Smooth muscle cell (in vitro differentiated cells): ENCODE measurements around the gene CYTH1. TPM values are rescaled to one million over a fixed set of nuclear protein-coding genes. Genes with fewer than 3 reads are reported as not detected.

Source experiments
- DNase-seq: peaks from one replicate; lab custom pipeline; 2025; ENCODE audit not compliant: unreplicated experiment; lab: John Stamatoyannopoulos, UW
- H2AFZ ChIP-seq: fragments of 200-600 bp; sonication (generic); 2 replicates; pipeline ENCODE4 v1.6.0; 2016; ENCODE audit warnings: antibody characterized with exemption, low read depth, mild to moderate bottlenecking
- H3F3A ChIP-seq: fragments of 200-600 bp; sonication (generic); 2 replicates; pipeline ENCODE4 v1.6.0; 2017; ENCODE audit warnings: antibody characterized with exemption, low read depth
- H3K27ac ChIP-seq: fragments of 200-600 bp; sonication (generic); 2 replicates; pipeline ENCODE4 v1.5.1; 2016; ENCODE audit warnings: low read depth, mild to moderate bottlenecking
- H3K27me3 ChIP-seq: fragments of 200-600 bp; sonication (generic); 2 replicates; pipeline ENCODE4 v1.6.1; 2016; ENCODE audit warnings: low read depth, mild to moderate bottlenecking
- H3K36me3 ChIP-seq: fragments of 200-600 bp; sonication (generic); 2 replicates; pipeline ENCODE4 v1.5.1; 2016; ENCODE audit warnings: low read depth
- H3K4me1 ChIP-seq: fragments of 200-600 bp; sonication (generic); 2 replicates; pipeline ENCODE4 v1.5.1; 2016; ENCODE audit warnings: low read depth
- H3K4me2 ChIP-seq: fragments of 200-600 bp; sonication (generic); 2 replicates; pipeline ENCODE4 v1.6.0; 2016; ENCODE audit warnings: mild to moderate bottlenecking
- H3K4me3 ChIP-seq: fragments of 200-600 bp; sonication (generic); 2 replicates; pipeline ENCODE4 v1.5.1; 2016; ENCODE audit warnings: mild to moderate bottlenecking
- H3K79me2 ChIP-seq: fragments of 200-600 bp; sonication (generic); 2 replicates; pipeline ENCODE4 v1.6.0; 2016; ENCODE audit warnings: low read depth, mild to moderate bottlenecking
- H3K9ac ChIP-seq: fragments of 200-600 bp; sonication (generic); 2 replicates; pipeline ENCODE4 v1.6.0; 2016; ENCODE audit warnings: low read depth
- H3K9me3 ChIP-seq: fragments of 200-600 bp; sonication (generic); replicated peaks from 2 replicates; pipeline ENCODE4 v1.5.1; 2016; ENCODE audit warnings: low read depth
- H4K20me1 ChIP-seq: fragments of 200-600 bp; sonication (generic); 2 replicates; pipeline ENCODE4 v1.6.0; 2016; ENCODE audit warnings: low read depth
- WGBS: methylation state at CpG from one replicate; pipeline ENCODE4 v1.1.7; 2016; ENCODE audit warnings: low lambda C conversion rate; 5-methylcytosine and 5-hydroxymethylcytosine counted together
- polyA plus RNA-seq: library from polyadenylated mRNA; unstranded; fragments of >200 nt; fragmentation: Nextera tagmentation; extraction: Ambion mirVana; gene quantifications from 2 replicates; pipeline ENCODE4 v1.2.1, GENCODE V29; 2016
- total RNA-seq: library from RNA; depleted of rRNA; stranded (reverse); fragments of >200 nt; gene quantifications from 2 replicates; pipeline ENCODE4 v1.2.3, GENCODE V29; 2014
- TF ChIP-seq, protein P1 (sequence below): fragments of 200-600 bp; sonication (generic); IDR thresholded peaks from 2 replicates; pipeline ENCODE4 v1.5.1; 2017; ENCODE audit warnings: borderline replicate concordance, mild to moderate bottlenecking, antibody characterized with exemption; ENCODE audit not compliant: insufficient read depth, poor library complexity, severe bottlenecking

CYTH1 gene
- total and polyA plus RNA-seq, 2 experiments from 2014 or later: 14.1 to 19.3 TPM

- H3K4me3 ChIP-seq: no peak overlapping the region
- WGBS: 91% methylated on average over 15 of the region's 15 CpGs
- H3K27ac ChIP-seq: no peak overlapping the region
- H4K20me1 ChIP-seq: no peaks in the 10 kb centered on the region
- peaks cover 6% of the 10 kb centered on the region for H3F3A ChIP-seq
- no peaks in the 10 kb centered on the region for H3K27me3 ChIP-seq
- no peaks in the 10 kb centered on the region for H3K9me3 ChIP-seq
- TF ChIP-seq, protein P1, sequence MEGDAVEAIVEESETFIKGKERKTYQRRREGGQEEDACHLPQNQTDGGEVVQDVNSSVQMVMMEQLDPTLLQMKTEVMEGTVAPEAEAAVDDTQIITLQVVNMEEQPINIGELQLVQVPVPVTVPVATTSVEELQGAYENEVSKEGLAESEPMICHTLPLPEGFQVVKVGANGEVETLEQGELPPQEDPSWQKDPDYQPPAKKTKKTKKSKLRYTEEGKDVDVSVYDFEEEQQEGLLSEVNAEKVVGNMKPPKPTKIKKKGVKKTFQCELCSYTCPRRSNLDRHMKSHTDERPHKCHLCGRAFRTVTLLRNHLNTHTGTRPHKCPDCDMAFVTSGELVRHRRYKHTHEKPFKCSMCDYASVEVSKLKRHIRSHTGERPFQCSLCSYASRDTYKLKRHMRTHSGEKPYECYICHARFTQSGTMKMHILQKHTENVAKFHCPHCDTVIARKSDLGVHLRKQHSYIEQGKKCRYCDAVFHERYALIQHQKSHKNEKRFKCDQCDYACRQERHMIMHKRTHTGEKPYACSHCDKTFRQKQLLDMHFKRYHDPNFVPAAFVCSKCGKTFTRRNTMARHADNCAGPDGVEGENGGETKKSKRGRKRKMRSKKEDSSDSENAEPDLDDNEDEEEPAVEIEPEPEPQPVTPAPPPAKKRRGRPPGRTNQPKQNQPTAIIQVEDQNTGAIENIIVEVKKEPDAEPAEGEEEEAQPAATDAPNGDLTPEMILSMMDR: no peak
- no peak overlapping the region for H2AFZ ChIP-seq
- H3K4me1 ChIP-seq: peaks cover 11% of the 10 kb centered on the region
- no peaks in the 10 kb centered on the region for H3K79me2 ChIP-seq
- no peak for DNase-seq
- H3K36me3 ChIP-seq: no peaks in the 10 kb centered on the region
- no peak overlapping the region for H3K9ac ChIP-seq
- H3K4me2 ChIP-seq: no peak overlapping the region
Observed at GRCh38 chr17:78665387-78665951, 116.6 kb downstream of the CYTH1 start.

DNA sequence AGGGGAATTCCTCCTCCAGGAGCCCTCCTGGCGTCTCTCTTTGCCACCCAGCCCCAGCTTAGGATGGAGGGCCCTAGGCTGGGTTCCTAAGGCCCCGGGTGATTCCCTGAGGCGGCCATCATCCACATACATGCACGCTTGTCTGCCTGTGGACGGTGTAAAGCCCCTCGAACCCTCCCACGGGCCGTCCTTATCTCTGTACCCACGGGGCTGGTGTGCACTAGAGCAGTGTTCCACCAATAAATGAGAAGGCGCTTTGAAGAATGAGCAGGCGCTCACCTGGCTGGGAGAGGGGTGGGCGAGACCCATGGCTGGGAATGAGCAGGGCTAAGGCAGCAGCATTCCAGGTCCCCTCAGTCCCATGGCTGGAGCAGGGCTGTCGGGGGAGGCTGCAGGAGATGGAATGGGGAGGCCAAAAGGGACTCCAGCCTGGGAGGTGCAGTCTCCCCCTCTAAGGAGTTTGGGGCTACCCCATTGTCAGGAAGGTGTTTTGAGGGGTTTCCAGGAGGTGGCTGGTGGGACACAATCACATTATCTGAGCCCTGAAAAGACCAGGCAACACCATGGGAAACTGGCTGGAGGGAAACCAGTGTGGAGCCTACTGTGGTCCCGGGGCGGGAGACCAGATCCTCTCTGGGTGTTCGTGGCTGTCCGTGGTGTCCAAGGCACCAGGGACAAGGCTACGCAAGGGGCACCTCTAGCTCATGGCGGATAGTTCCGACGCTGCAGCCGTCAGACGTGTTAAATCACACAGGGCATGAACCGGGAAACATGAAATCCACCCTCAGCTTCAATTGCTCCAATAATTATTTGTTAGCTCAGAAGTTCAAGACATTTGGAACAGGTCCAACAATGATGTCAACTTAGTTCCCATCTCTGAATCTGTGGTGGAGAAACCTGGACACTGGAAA is 117.3 kb downstream of the CYTH1 start:
- no peak for DNase-seq
- no peak overlapping the region for H3K27ac ChIP-seq
- H3K9me3 ChIP-seq: no peaks in the 10 kb centered on the region
- H3K4me1 ChIP-seq: peaks cover 11% of the 10 kb centered on the region
- H3K4me3 ChIP-seq: no peak overlapping the region
- TF ChIP-seq, protein P1: no peak
- H3K79me2 ChIP-seq: no peaks in the 10 kb centered on the region
- no peak overlapping the region for H2AFZ ChIP-seq
- H4K20me1 ChIP-seq: no peaks in the 10 kb centered on the region
- no peaks in the 10 kb centered on the region for H3K36me3 ChIP-seq
- peaks cover 6% of the 10 kb centered on the region for H3F3A ChIP-seq
- no peaks in the 10 kb centered on the region for H3K27me3 ChIP-seq
- WGBS: 92% methylated on average over 24 of the region's 24 CpGs
- H3K9ac ChIP-seq: no peak overlapping the region
- H3K4me2 ChIP-seq: no peak overlapping the region

DNA sequence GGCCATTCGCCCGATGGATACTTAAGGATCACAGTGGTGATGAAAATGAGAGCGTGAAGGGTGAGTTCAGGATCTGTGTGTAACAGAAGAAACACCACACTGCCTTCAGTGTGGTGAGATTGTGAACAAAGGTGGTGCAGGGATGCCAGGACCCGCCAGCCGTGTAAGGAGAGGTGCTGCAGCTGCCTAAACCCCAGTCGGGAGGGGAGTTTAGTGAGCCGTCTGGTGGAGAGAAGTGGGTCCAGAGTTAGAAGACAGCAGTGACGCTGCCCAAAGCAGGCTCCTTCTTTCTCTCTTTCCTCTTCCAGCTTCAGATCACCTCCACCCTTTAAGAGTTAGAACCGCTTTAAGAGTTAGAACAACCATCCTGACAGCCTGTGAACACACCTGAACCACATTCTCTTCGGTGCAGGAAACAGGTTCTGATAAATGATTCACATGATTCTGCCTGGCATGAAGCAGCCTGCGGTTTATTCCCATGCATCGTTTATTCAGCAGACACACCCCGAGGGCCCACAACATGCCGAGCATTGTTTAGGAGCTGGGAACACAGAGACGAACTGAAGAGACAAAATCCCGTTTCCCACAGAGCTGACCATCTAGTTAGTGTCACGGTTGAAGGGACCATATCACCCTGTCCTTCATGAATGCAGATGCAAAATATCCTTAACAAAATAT is 120.8 kb downstream of the CYTH1 start:
- Histone ChIP-seq H3K4me2 (no peak overlapping the region), H3K9ac (no peak overlapping the region), H3K27me3 (no peaks in the 10 kb centered on the region), H3K79me2 (no peaks in the 10 kb centered on the region), H2AFZ (no peak overlapping the region), H3F3A (peaks cover 3% of the 10 kb centered on the region), H4K20me1 (no peaks in the 10 kb centered on the region), H3K4me1 (peaks cover 5% of the 10 kb centered on the region), H3K36me3 (no peaks in the 10 kb centered on the region), H3K27ac (no peak overlapping the region), H3K9me3 (no peaks in the 10 kb centered on the region), H3K4me3 (no peak overlapping the region)
- TF ChIP-seq, protein P1: no peak
- WGBS: 82% methylated on average over 17 of the region's 17 CpGs
- DNase-seq: no peak
